Measurements from ENCODE around the gene C18orf63.

GRCh38 chr18:74314759-74315463 lies 728 bp upstream of the C18orf63 start:
- TF ChIP-seq TAF1 (IDR thresholded peaks at IDR 0.05; ENCODE audit: borderline replicate concordance, low read depth, low read length) (no peak), POLR2A (IDR thresholded peaks at IDR 0.05; ENCODE audit: low read depth, low read length) (no peak), POLR2AphosphoS5 (IDR thresholded peaks at IDR 0.05; ENCODE audit: low read depth, low read length) (no peak)
